ENCODE measurements around the gene SLIT3. TPM values are rescaled to one million over a fixed set of nuclear protein-coding genes. Genes with fewer than 3 reads are reported as not detected.

Gene SLIT3
- total and polyA plus RNA-seq, 10 of the 15 experiments (the other 5 are each of a cell fraction or from before 2014, with no cell fraction given), result 0.05 TPM; not detected in 9

DNA sequence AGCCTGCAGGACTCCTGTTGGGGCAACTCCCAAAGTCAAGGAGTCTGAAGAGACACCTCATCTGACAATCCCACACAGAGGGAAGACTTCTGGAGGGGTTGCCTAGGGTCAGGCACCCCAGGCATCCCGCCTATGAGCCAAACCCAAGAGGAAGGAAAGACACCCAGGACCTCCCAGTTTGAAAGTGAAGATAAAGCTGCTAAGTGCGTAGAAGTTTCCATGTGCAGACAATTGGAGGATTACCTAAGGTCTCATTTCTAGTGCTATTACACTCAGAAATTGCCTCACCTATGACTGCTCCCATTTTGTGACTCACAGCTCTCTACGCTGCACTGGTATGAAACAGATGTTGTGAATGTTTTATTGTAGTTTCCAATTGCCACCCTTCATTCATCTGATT is 322.9 kb downstream of the SLIT3 start:
- no peaks in the 10 kb centered on the region for H3K79me2 ChIP-seq (ENCODE audit: control insufficient read depth, insufficient read depth, low read length)
- CTCF ChIA-PET, result interaction anchor here (2.3 kb wide), 1 partner anchor 9 kb away, joined by 7 read pairs; no protein-coding TSS in a partner anchor
- no TSS peak for BruUV-seq (replicated peaks)
- FAIRE-seq (no peak), DNase-seq (ENCODE audit: low read depth, low spot score) (no peak), ATAC-seq (no peak)
- 37% methylated on average over 3 of the region's 3 CpGs for WGBS (ENCODE audit: insufficient coverage, insufficient replicate concordance, low lambda C conversion rate, missing lambda C conversion rate)
- no peak overlapping the region for H3K9ac ChIP-seq (ENCODE audit: control insufficient read depth, insufficient read depth, low read length)
- no peaks in the 10 kb centered on the region for H4K20me1 ChIP-seq (ENCODE audit: control insufficient read depth, insufficient read depth)
- no peaks in the 10 kb centered on the region for H3K4me1 ChIP-seq (ENCODE audit: control insufficient read depth, insufficient read depth, low read length)
- H2AFZ ChIP-seq (ENCODE audit: control insufficient read depth, low read depth, low read length), result no peak overlapping the region
- H3K4me3 ChIP-seq, result no peak overlapping the region
- H3K36me3 ChIP-seq (ENCODE audit: control insufficient read depth in 2 of 2, insufficient read depth in 2 of 2, low read length in 1 of 2), result no peaks in the 10 kb centered on the region
- peaks cover 0 to 1% of the 10 kb centered on the region in 2 experiments; a peak in 1 of 4 replicates for H3K27me3 ChIP-seq (replicated peaks in 1 of 2; ENCODE audit: control insufficient read depth in 2 of 2, insufficient read depth in 2 of 2, low read length in 1 of 2)
- no peak overlapping the region for H3K27ac ChIP-seq (ENCODE audit: control insufficient read depth, insufficient read depth)
- intact Hi-C loops (cut with micrococcal nuclease; ENCODE audit: unreplicated experiment) (no loop called here), in situ Hi-C loops (cut with MboI) (no loop called here)
- RAD21 ChIA-PET (ENCODE audit: unreplicated experiment), result no interaction called here
- POLR2A ChIA-PET, result no interaction called here
- SMC1A ChIA-PET (ENCODE audit: uncharacterized antibody, unreplicated experiment), result no interaction called here
- no peaks in the 10 kb centered on the region for H3K9me3 ChIP-seq (replicated peaks; ENCODE audit: control insufficient read depth, insufficient read depth, low read length)
- TF ChIP-seq CHD2 (IDR thresholded peaks at IDR 0.05; ENCODE audit: borderline replicate concordance, low read depth, low read length) (no peak), HCFC1 (IDR thresholded peaks at IDR 0.05; ENCODE audit: low read length) (no peak), EP300 (IDR thresholded peaks at IDR 0.05; ENCODE audit: borderline replicate concordance in 1 of 2, control insufficient read depth in 1 of 2, low read depth in 2 of 2, low read length in 2 of 2) (no peak), SPI1 (IDR thresholded peaks at IDR 0.05; ENCODE audit: borderline replicate concordance, insufficient read depth, low read depth, low read length) (no peak)
- TF ChIP-seq, protein P1, sequence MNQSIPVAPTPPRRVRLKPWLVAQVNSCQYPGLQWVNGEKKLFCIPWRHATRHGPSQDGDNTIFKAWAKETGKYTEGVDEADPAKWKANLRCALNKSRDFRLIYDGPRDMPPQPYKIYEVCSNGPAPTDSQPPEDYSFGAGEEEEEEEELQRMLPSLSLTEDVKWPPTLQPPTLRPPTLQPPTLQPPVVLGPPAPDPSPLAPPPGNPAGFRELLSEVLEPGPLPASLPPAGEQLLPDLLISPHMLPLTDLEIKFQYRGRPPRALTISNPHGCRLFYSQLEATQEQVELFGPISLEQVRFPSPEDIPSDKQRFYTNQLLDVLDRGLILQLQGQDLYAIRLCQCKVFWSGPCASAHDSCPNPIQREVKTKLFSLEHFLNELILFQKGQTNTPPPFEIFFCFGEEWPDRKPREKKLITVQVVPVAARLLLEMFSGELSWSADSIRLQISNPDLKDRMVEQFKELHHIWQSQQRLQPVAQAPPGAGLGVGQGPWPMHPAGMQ (IDR thresholded peaks at IDR 0.05; ENCODE audit: borderline replicate concordance), result no peak
- no peak overlapping the region for H3K4me2 ChIP-seq (ENCODE audit: control insufficient read depth, insufficient read depth)
